DND-41 (cell line): ENCODE data around the gene WNT6.
A peak's percentile ranks its signal among the peaks of the same experiment; 100 is the strongest.

ENCODE experiments used
- CTCF ChIP-seq: IDR thresholded peaks from 2 replicates; pipeline ENCODE4 v1.5.1; 2012; ENCODE audit warnings: borderline replicate concordance, low read length, moderate library complexity, mild to moderate bottlenecking; ENCODE audit not compliant: poor library complexity, severe bottlenecking; ENCODE audit errors: extremely low read depth
- EZH2 ChIP-seq: IDR thresholded peaks from 3 replicates; pipeline ENCODE4 v1.6.1; 2012; ENCODE audit warnings: borderline replicate concordance, low read depth, mild to moderate bottlenecking, moderate library complexity, low read length, inconsistent platforms; ENCODE audit not compliant: severe bottlenecking

GRCh38 chr2:218876562-218877219 is 17.1 kb downstream of the WNT6 start:
- TF ChIP-seq CTCF (peak; percentile 96), EZH2 (no peak)
